Forelimb muscle (tissue), 1 donor: ENCODE results near the gene TRANK1. TPM values are rescaled to one million over a fixed set of nuclear protein-coding genes. Genes with fewer than 3 reads are reported as not detected.
A peak's percentile ranks its signal among the peaks of the same experiment; 100 is the strongest.

Experiments used
- DNase-seq: peaks from one replicate; pipeline ENCODE4 v3.0.0-alpha.2; 2013; ENCODE audit warnings: low read depth
- polyA plus RNA-seq: library from polyadenylated mRNA; unstranded; fragments of 120-200 nt; gene quantifications from one replicate; pipeline ENCODE4 v1.2.1, GENCODE V29; 2013; ENCODE audit not compliant: insufficient read length

The TRANK1 gene
- polyA plus RNA-seq, 1 donor, result 3.9 TPM

- DNase-seq, result no peak
These were observed 141.6 kb downstream of the TRANK1 start for GRCh38 chr3:36803091-36803791.

GRCh38 chr3:36800533-36801116 lies 144.2 kb downstream of the TRANK1 start:
- DNase-seq, result no peak

- no peak for DNase-seq
These were observed 148.0 kb downstream of the TRANK1 start for GRCh38 chr3:36796881-36797280.

- no peak for DNase-seq
These were observed 148.7 kb downstream of the TRANK1 start for GRCh38 chr3:36796161-36796560.

- no peak for DNase-seq
These were observed 149.2 kb downstream of the TRANK1 start for GRCh38 chr3:36795622-36796021.

GRCh38 chr3:36792342-36792741 lies 152.5 kb downstream of the TRANK1 start:
- DNase-seq, result no peak

GRCh38 chr3:36790765-36791164 lies 154.1 kb downstream of the TRANK1 start:
- DNase-seq, result no peak

- no peak for DNase-seq
These were observed 157.6 kb downstream of the TRANK1 start for GRCh38 chr3:36786921-36787890.

- peak; percentile 70 for DNase-seq
These were observed 160.7 kb downstream of the TRANK1 start for GRCh38 chr3:36784138-36784635.

- no peak for DNase-seq
These were observed 167.2 kb downstream of the TRANK1 start for GRCh38 chr3:36777424-36778218.

Other genes starting within 250 kb of the TRANK1 start
- gene DCLK3, start 180.5 kb downstream of the TRANK1 start, polyA plus RNA-seq, result 2.0 TPM
- 27.9 TPM for gene EPM2AIP1, start 48.1 kb upstream of the TRANK1 start, polyA plus RNA-seq
- gene MLH1, start 48.5 kb upstream of the TRANK1 start, polyA plus RNA-seq, result 45.8 TPM
- gene LRRFIP2, start 229.5 kb upstream of the TRANK1 start, polyA plus RNA-seq, result 40.5 TPM